Testis (tissue), 2 donors: ENCODE data around the gene ZBTB20.

Source experiments
- POLR2A ChIP-seq: fragments of 450-650 bp; IDR thresholded peaks from one replicate; pipeline ENCODE4 v1.6.1; 2017; ENCODE audit warnings: antibody characterized with exemption, mild to moderate bottlenecking, moderate library complexity
- TF ChIP-seq, protein P1 (sequence below), 3 experiments: fragments of 450-650 bp in 2 of 3; fragments of 200-600 bp in 1 of 3; sonication (generic) in 1 of 3; IDR thresholded peaks; one replicate each; pipeline ENCODE4 v1.5.1; 2016 to 2019; ENCODE audit warnings: antibody characterized with exemption in 3 of 3, mild to moderate bottlenecking in 2 of 3, moderate library complexity in 1 of 3

DNA sequence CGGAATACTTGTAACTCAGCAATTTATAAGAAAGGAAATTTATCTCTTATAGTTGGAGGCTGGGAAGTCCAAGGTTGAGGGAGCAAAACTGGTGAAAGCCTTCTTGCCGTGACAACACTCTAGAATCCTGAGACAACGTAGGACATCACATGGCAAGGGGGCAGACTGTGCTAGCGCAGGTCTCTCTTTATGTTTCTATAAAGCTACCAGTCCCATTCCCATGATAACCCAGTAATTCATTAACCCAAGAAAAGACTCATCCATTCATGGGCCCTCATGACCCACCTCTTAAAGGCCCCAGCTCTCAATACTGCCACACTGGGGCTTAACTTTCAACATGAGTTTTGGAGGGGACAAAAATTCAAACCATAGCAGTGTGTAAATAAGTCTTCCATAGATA lies 260.2 kb downstream of the ZBTB20 start:
- TF ChIP-seq, protein P1, sequence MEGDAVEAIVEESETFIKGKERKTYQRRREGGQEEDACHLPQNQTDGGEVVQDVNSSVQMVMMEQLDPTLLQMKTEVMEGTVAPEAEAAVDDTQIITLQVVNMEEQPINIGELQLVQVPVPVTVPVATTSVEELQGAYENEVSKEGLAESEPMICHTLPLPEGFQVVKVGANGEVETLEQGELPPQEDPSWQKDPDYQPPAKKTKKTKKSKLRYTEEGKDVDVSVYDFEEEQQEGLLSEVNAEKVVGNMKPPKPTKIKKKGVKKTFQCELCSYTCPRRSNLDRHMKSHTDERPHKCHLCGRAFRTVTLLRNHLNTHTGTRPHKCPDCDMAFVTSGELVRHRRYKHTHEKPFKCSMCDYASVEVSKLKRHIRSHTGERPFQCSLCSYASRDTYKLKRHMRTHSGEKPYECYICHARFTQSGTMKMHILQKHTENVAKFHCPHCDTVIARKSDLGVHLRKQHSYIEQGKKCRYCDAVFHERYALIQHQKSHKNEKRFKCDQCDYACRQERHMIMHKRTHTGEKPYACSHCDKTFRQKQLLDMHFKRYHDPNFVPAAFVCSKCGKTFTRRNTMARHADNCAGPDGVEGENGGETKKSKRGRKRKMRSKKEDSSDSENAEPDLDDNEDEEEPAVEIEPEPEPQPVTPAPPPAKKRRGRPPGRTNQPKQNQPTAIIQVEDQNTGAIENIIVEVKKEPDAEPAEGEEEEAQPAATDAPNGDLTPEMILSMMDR (IDR thresholded peaks at IDR 0.05), result no peak
- no peak for TF ChIP-seq POLR2A
